ENCODE data around the gene TRPC4AP.

TRPC4AP gene

GRCh38 chr20:35004051-35004725 is 88.4 kb downstream of the TRPC4AP start:
- Histone ChIP-seq H3K27ac (ENCODE audit: low read length) (no peak overlapping the region), H3K9me3 (replicated peaks; ENCODE audit: insufficient read depth, low read length) (no peaks in the 10 kb centered on the region), H2AFZ (ENCODE audit: low read length) (no peak overlapping the region), H3K9ac (ENCODE audit: low read length) (no peak overlapping the region), H3K79me2 (ENCODE audit: low read length) (no peaks in the 10 kb centered on the region), H3K36me3 (replicated peaks; ENCODE audit: insufficient read depth, low read length) (no peaks in the 10 kb centered on the region), H3K27me3 (replicated peaks; ENCODE audit: insufficient read depth, low read length) (no peaks in the 10 kb centered on the region), H3K9me2 (replicated peaks; ENCODE audit: insufficient read depth, low read length) (no peaks in the 10 kb centered on the region), H4K20me1 (ENCODE audit: insufficient read depth, low read length) (no peaks in the 10 kb centered on the region), H3K4me1 (ENCODE audit: low read length) (no peaks in the 10 kb centered on the region), H3F3A (ENCODE audit: insufficient read depth, low read length) (no peaks in the 10 kb centered on the region), H3K4me3 (ENCODE audit: low read length) (no peak overlapping the region), H3K4me2 (ENCODE audit: low read depth, low read length) (no peak overlapping the region)
- DNase-seq, result no peak
- TF ChIP-seq EZH2phosphoT487 (IDR thresholded peaks at IDR 0.05; ENCODE audit: low read length), result no peak
- TF ChIP-seq, protein P1, sequence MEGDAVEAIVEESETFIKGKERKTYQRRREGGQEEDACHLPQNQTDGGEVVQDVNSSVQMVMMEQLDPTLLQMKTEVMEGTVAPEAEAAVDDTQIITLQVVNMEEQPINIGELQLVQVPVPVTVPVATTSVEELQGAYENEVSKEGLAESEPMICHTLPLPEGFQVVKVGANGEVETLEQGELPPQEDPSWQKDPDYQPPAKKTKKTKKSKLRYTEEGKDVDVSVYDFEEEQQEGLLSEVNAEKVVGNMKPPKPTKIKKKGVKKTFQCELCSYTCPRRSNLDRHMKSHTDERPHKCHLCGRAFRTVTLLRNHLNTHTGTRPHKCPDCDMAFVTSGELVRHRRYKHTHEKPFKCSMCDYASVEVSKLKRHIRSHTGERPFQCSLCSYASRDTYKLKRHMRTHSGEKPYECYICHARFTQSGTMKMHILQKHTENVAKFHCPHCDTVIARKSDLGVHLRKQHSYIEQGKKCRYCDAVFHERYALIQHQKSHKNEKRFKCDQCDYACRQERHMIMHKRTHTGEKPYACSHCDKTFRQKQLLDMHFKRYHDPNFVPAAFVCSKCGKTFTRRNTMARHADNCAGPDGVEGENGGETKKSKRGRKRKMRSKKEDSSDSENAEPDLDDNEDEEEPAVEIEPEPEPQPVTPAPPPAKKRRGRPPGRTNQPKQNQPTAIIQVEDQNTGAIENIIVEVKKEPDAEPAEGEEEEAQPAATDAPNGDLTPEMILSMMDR (IDR thresholded peaks at IDR 0.05; ENCODE audit: low read length), result no peak
- TF ChIP-seq EZH2 (optimal IDR thresholded peaks at IDR 0.05; ENCODE audit: low read depth, low read length), result no peak

GRCh38 chr20:35003211-35004031 is 89.2 kb downstream of the TRPC4AP start:
- no peak for TF ChIP-seq EZH2 (optimal IDR thresholded peaks at IDR 0.05; ENCODE audit: low read depth, low read length)
- no peak for TF ChIP-seq EZH2phosphoT487 (IDR thresholded peaks at IDR 0.05; ENCODE audit: low read length)
- TF ChIP-seq, protein P1 (IDR thresholded peaks at IDR 0.05; ENCODE audit: low read length), result no peak
- no peaks in the 10 kb centered on the region for H3F3A ChIP-seq (ENCODE audit: insufficient read depth, low read length)
- H4K20me1 ChIP-seq (ENCODE audit: insufficient read depth, low read length), result no peaks in the 10 kb centered on the region
- H3K4me1 ChIP-seq (ENCODE audit: low read length), result no peaks in the 10 kb centered on the region
- DNase-seq, result no peak
- no peak overlapping the region for H2AFZ ChIP-seq (ENCODE audit: low read length)
- H3K9ac ChIP-seq (ENCODE audit: low read length), result no peak overlapping the region
- H3K27ac ChIP-seq (ENCODE audit: low read length), result no peak overlapping the region
- H3K9me3 ChIP-seq (replicated peaks; ENCODE audit: insufficient read depth, low read length), result no peaks in the 10 kb centered on the region
- no peaks in the 10 kb centered on the region for H3K79me2 ChIP-seq (ENCODE audit: low read length)
- no peaks in the 10 kb centered on the region for H3K36me3 ChIP-seq (replicated peaks; ENCODE audit: insufficient read depth, low read length)
- H3K27me3 ChIP-seq (replicated peaks; ENCODE audit: insufficient read depth, low read length), result no peaks in the 10 kb centered on the region
- no peaks in the 10 kb centered on the region for H3K9me2 ChIP-seq (replicated peaks; ENCODE audit: insufficient read depth, low read length)
- H3K4me2 ChIP-seq (ENCODE audit: low read depth, low read length), result no peak overlapping the region
- no peak overlapping the region for H3K4me3 ChIP-seq (ENCODE audit: low read length)

GRCh38 chr20:35002426-35003210 is 90.0 kb downstream of the TRPC4AP start:
- Histone ChIP-seq H3K9ac (ENCODE audit: low read length) (no peak overlapping the region), H3K4me2 (ENCODE audit: low read depth, low read length) (no peak overlapping the region), H3K4me1 (ENCODE audit: low read length) (no peaks in the 10 kb centered on the region), H3K9me2 (replicated peaks; ENCODE audit: insufficient read depth, low read length) (no peaks in the 10 kb centered on the region), H4K20me1 (ENCODE audit: insufficient read depth, low read length) (no peaks in the 10 kb centered on the region), H2AFZ (ENCODE audit: low read length) (no peak overlapping the region), H3K4me3 (ENCODE audit: low read length) (no peak overlapping the region), H3K79me2 (ENCODE audit: low read length) (no peaks in the 10 kb centered on the region), H3F3A (ENCODE audit: insufficient read depth, low read length) (no peaks in the 10 kb centered on the region), H3K27ac (ENCODE audit: low read length) (no peak overlapping the region), H3K27me3 (replicated peaks; ENCODE audit: insufficient read depth, low read length) (no peaks in the 10 kb centered on the region), H3K36me3 (replicated peaks; ENCODE audit: insufficient read depth, low read length) (no peaks in the 10 kb centered on the region), H3K9me3 (replicated peaks; ENCODE audit: insufficient read depth, low read length) (no peaks in the 10 kb centered on the region)
- no peak for DNase-seq
- no peak for TF ChIP-seq EZH2phosphoT487 (IDR thresholded peaks at IDR 0.05; ENCODE audit: low read length)
- TF ChIP-seq EZH2 (optimal IDR thresholded peaks at IDR 0.05; ENCODE audit: low read depth, low read length), result no peak
- TF ChIP-seq, protein P1 (IDR thresholded peaks at IDR 0.05; ENCODE audit: low read length), result no peak
